Colon (tissue), 2 donors: Measurements from ENCODE around the gene APLNR.

Experiments used
- FAIRE-seq: peaks from 2 replicates; lab custom pipeline; 2012; peaks lifted over from hg19 to GRCh38; lab: Jason Lieb, UNC
- donor health status: control.
- donor health status: control.

Gene APLNR

GRCh38 chr11:57217053-57217452, 20.0 kb downstream of the APLNR start:
- FAIRE-seq: no peak

- no peak for FAIRE-seq
Observed at GRCh38 chr11:57216463-57216862, 20.6 kb downstream of the APLNR start.

GRCh38 chr11:57214494-57214893, 22.6 kb downstream of the APLNR start:
- no peak for FAIRE-seq

- FAIRE-seq: no peak
Observed at GRCh38 chr11:57214098-57214417, 23.0 kb downstream of the APLNR start.

- no peak for FAIRE-seq
Observed at GRCh38 chr11:57213342-57214097, 23.5 kb downstream of the APLNR start.

GRCh38 chr11:57210781-57211180, 26.3 kb downstream of the APLNR start:
- no peak for FAIRE-seq

- FAIRE-seq: no peak
Observed at GRCh38 chr11:57207168-57207567, 29.9 kb downstream of the APLNR start.

- no peak for FAIRE-seq
Observed at GRCh38 chr11:57205041-57205641, 31.9 kb downstream of the APLNR start.

GRCh38 chr11:57203882-57204480, 33.1 kb downstream of the APLNR start:
- no peak for FAIRE-seq

GRCh38 chr11:57203359-57203758, 33.7 kb downstream of the APLNR start:
- FAIRE-seq: no peak

- FAIRE-seq: no peak
Observed at GRCh38 chr11:57202281-57202680, 34.8 kb downstream of the APLNR start.

- FAIRE-seq: no peak
Observed at GRCh38 chr11:57200917-57201316, 36.1 kb downstream of the APLNR start.

- no peak for FAIRE-seq
Observed at GRCh38 chr11:57199330-57199729, 37.7 kb downstream of the APLNR start.

GRCh38 chr11:57197762-57198161, 39.3 kb downstream of the APLNR start:
- no peak for FAIRE-seq

GRCh38 chr11:57196596-57196995, 40.5 kb downstream of the APLNR start:
- no peak for FAIRE-seq

GRCh38 chr11:57192316-57192715, 44.7 kb downstream of the APLNR start:
- no peak for FAIRE-seq

GRCh38 chr11:57191311-57192219, 45.5 kb downstream of the APLNR start:
- FAIRE-seq: no peak

- no peak for FAIRE-seq
Observed at GRCh38 chr11:57190548-57190947, 46.5 kb downstream of the APLNR start.
